AG04449 (cell line): ENCODE measurements around the gene SLC24A4.

Experiments used
- CTCF ChIA-PET: fragments of 350-600 bp; formaldehyde crosslinking; extraction: SDS; loops from one replicate; lab custom pipeline; 2021; ENCODE audit warnings: antibody characterized with exemption; lab: Yijun Ruan, JAX
- POLR2A ChIA-PET: fragments of 400-600, 350-600 bp; formaldehyde crosslinking; extraction: SDS; loops from one replicate; lab custom pipeline; 2020; ENCODE audit warnings: antibody characterized with exemption, inconsistent platforms; lab: Yijun Ruan, JAX
- DNase-seq: peaks from one replicate; pipeline ENCODE4 v3.0.0-alpha.2; 2010; ENCODE audit warnings: low read depth, low spot score
- H3K4me3 ChIP-seq: 2 replicates; pipeline ENCODE4 v1.5.1; 2011; ENCODE audit warnings: low read depth, mild to moderate bottlenecking, control low read depth, low read length
- CTCF ChIP-seq: IDR thresholded peaks from one replicate; pipeline ENCODE4 v1.5.1; 2011; ENCODE audit warnings: mild to moderate bottlenecking, moderate library complexity, low read length, control low read depth, inconsistent platforms; ENCODE audit not compliant: insufficient read depth; ENCODE audit errors: missing control alignments

The SLC24A4 gene

DNA sequence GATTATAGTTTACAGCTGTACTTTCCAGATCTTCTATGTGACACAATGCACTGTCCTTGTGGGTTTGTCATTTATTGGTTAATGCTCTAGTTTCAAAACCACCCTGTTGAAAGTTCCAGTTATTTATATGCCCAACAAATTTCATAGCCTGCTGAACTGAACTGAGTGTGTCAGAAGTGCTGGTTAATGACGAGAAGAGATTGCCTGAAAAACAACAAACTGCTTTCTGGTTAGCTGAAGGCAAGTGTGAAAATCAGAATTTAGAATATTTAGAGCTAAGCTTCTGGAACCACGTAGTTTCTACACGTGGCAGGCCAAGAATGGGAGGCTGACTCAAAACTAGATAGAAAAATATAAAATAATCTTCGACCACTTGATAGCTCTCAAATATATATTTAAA is 171.5 kb downstream of the SLC24A4 start:
- CTCF ChIA-PET: interaction anchor here (1.6 to 2.6 kb wide), 2 partner anchors 186 to 192 kb away, joined by 4 to 7 read pairs; no protein-coding TSS in a partner anchor
- no peak for TF ChIP-seq CTCF
- DNase-seq: no peak
- H3K4me3 ChIP-seq: no peak overlapping the region
- POLR2A ChIA-PET: no interaction called here

- peak; percentile 61 for DNase-seq
- ChIA-PET CTCF (interaction anchor here (1.6 to 2.6 kb wide), 2 partner anchors 186 to 192 kb away, joined by 4 to 7 read pairs; no protein-coding TSS in a partner anchor), POLR2A (no interaction called here)
- H3K4me3 ChIP-seq: no peak overlapping the region
- TF ChIP-seq CTCF: no peak
These were observed 172.1 kb downstream of the SLC24A4 start for GRCh38 chr14:92495027-92495426.

DNA sequence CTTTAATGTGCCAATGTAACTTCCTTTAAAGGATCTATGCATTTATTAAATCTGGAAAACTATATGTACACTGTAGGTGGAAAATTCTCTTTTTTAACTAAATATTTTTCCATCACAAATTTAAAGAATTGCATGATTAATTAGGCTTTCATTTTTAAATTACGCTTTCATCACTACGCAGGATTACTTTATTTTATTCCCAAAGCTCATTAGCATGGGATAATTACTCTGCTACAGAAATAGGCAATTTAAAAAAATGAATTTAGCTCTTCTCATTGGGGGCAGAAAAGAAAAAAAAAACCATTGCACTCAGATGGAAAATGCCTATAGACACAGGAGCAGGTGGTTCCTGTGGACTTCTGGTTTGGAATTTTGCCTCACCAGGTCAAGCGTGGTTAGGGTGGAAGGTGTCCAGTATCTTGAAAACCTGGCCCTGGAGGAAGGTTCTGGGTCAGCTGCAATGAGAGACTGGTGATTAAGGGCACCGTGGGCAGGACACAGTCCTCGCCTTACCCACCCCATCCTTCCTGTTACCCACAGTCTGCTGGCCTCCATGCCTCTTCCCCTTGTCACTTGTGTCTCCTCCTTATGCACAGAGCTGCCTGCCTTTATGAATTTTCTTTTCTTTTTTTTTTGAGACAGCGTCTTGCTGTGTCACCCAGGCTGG is 173.4 kb downstream of the SLC24A4 start:
- ChIA-PET CTCF (interaction anchor here (0.5 to 2.6 kb wide), 2 partner anchors 15 to 191 kb away, joined by 3 to 7 read pairs; no protein-coding TSS in a partner anchor), POLR2A (interaction anchor here (0.6 kb wide), 1 partner anchor 23 kb away, joined by 3 read pairs; no protein-coding TSS in a partner anchor)
- no peak for DNase-seq
- TF ChIP-seq CTCF: no peak
- H3K4me3 ChIP-seq: no peak overlapping the region

DNA sequence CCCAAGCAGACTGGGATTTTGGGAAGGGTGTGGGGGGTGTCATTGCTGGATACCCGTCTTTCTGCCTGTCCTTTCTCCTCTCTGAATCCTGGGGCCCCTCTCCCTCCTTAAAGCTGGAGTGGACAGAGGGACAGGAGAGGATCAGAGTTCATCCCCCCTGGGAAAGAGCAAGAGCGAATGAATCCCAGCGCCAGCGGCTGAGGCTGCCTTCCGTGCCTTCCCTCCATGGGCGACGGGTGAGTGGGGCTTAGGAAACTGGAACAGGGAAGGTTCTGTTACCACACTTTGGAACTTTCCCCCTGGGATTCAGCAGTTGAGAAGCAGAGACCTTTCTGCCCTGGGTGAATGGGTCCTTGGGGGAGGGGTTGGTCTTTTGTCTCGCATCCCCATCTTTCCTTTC is 174.4 kb downstream of the SLC24A4 start:
- DNase-seq: no peak
- ChIA-PET POLR2A (no interaction called here), CTCF (no interaction called here)
- TF ChIP-seq CTCF: no peak
- no peak overlapping the region for H3K4me3 ChIP-seq

- no peak for TF ChIP-seq CTCF
- H3K4me3 ChIP-seq: no peak overlapping the region
- CTCF ChIA-PET: no interaction called here
- POLR2A ChIA-PET: no interaction called here
- no peak for DNase-seq
These were observed 176.3 kb downstream of the SLC24A4 start for GRCh38 chr14:92499234-92499633.

DNA sequence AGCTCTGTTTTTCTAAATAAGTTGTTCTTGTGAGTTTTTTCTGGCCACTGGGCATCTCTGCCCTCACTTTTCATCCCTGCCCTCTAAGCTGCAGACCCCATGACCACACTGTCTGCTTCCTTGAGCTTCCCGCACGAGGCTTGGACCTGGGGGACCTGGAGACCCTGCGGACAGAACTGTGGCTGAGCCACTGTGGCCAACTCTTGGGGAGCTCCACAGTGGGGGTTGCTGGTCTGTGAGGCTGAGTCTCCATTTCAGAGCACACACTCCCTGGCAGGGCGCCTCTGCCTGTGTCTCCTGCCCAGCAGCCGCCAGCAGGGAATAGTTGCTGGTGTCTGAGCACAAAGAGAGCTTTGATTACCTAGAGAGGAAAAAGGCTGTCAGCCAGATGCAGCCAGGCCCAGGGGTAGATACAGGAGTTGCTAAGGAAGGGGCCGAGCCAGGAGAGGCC is 177.6 kb downstream of the SLC24A4 start:
- ChIA-PET CTCF (interaction anchor here (0.7 to 1.2 kb wide), 2 partner anchors 95 to 186 kb away, joined by 3 to 5 read pairs; no protein-coding TSS in a partner anchor), POLR2A (no interaction called here)
- no peak for DNase-seq
- no peak overlapping the region for H3K4me3 ChIP-seq
- TF ChIP-seq CTCF: no peak
